ENCODE measurements around the gene SURF1.

DNA sequence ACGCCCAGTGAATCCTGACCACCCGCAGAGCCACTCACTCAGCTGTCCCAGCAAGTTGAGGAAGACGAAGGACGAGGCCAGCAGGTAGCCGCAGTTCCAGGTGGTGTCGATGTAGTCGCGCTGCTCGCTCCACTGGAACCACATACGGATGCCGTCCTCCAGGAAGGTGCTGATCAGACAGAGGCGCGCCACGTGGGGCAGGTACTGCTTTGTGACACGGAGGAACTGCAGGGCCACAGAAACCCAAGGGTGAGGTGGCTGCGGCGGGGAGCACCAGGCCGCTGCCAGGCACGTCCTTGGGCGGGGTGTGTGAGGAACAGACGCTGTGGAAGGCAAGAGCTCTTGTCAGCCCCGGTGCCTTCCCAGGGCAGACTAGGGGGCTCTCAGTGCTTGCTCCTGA, 10.9 kb upstream of the SURF1 start:
- no peak for TF ChIP-seq CTCF (IDR thresholded peaks at IDR 0.05)
- no peak for TF ChIP-seq POLR2AphosphoS5 (IDR thresholded peaks at IDR 0.05)
- no peak for TF ChIP-seq EP300 (IDR thresholded peaks at IDR 0.05)
- no peak for TF ChIP-seq POLR2A (IDR thresholded peaks at IDR 0.05; ENCODE audit: low read depth)

Measured in esophagus muscularis mucosa (tissue), 4 donors.